ENCODE results near the gene CRIM1. TPM values are rescaled to one million over a fixed set of nuclear protein-coding genes. Genes with fewer than 3 reads are reported as not detected.
A peak's percentile ranks its signal among the peaks of the same experiment; 100 is the strongest.

The CRIM1 gene
- total RNA-seq, 1 experiment from 2014 or later: 24.1 TPM

- ChIA-PET CTCF (interaction anchor here (0.8 to 1.9 kb wide), 2 partner anchors 17 to 121 kb away, joined by 4 read pairs; no protein-coding TSS in a partner anchor), POLR2A (no interaction called here)
- DNase-seq (ENCODE audit: low spot score) (no peak), ATAC-seq (peak; percentile 44)
- TF ChIP-seq ZNF396 (CRISPR knock-in tag; IDR thresholded peaks at IDR 0.05; ENCODE audit: borderline replicate concordance): no peak
- no peak for TF ChIP-seq ZNF423 (CRISPR knock-in tag; IDR thresholded peaks at IDR 0.05)
- no peak for TF ChIP-seq USF1 (CRISPR knock-in tag; IDR thresholded peaks at IDR 0.05)
- no peak for TF ChIP-seq ZNF121 (CRISPR knock-in tag; IDR thresholded peaks at IDR 0.05)
- TF ChIP-seq NFYB (CRISPR knock-in tag; conservative IDR thresholded peaks at IDR 0.05; ENCODE audit: low read depth): no peak
- no peak for TF ChIP-seq NFE2L1 (CRISPR knock-in tag; IDR thresholded peaks at IDR 0.05)
- TF ChIP-seq ZNF263 (CRISPR knock-in tag; IDR thresholded peaks at IDR 0.05; ENCODE audit: low read depth): no peak
- no peak overlapping the region for H3K4me3 Mint-ChIP-seq
- H3K36me3 Mint-ChIP-seq: peaks cover 4% of the 10 kb centered on the region; the same call in 1 of the 2 replicates
- peak overlapping the region; percentile 4; the same call in 1 of the 2 replicates for H3K27ac Mint-ChIP-seq
- no peaks in the 10 kb centered on the region for H3K27me3 Mint-ChIP-seq (ENCODE audit: low read depth)
- H3K4me1 Mint-ChIP-seq: peaks cover 25% of the 10 kb centered on the region
- H3K9me3 Mint-ChIP-seq: peaks cover 4% of the 10 kb centered on the region
Observed at GRCh38 chr2:36338827-36339145, 16.8 kb upstream of the CRIM1 start.

- Mint-ChIP-seq H3K4me1 (peaks cover 25% of the 10 kb centered on the region), H3K9me3 (peaks cover 4% of the 10 kb centered on the region), H3K27me3 (ENCODE audit: low read depth) (no peaks in the 10 kb centered on the region), H3K36me3 (peaks cover 4% of the 10 kb centered on the region; the same call in 1 of the 2 replicates), H3K27ac (peak overlapping the region; percentile 12; the same call in 1 of the 2 replicates), H3K4me3 (no peak overlapping the region)
- ChIA-PET POLR2A (no interaction called here), CTCF (no interaction called here)
- DNase-seq (ENCODE audit: low spot score) (no peak), ATAC-seq (no peak)
- TF ChIP-seq CBFB (CRISPR knock-in tag; IDR thresholded peaks at IDR 0.05; ENCODE audit: low read depth) (no peak), RELA (CRISPR knock-in tag; IDR thresholded peaks at IDR 0.05; ENCODE audit: borderline replicate concordance) (no peak), USF2 (CRISPR knock-in tag; IDR thresholded peaks at IDR 0.05) (no peak), CREM (CRISPR knock-in tag; IDR thresholded peaks at IDR 0.05) (no peak), TCF7 (CRISPR knock-in tag; IDR thresholded peaks at IDR 0.05; ENCODE audit: low read depth) (no peak), ZNF232 (CRISPR knock-in tag; IDR thresholded peaks at IDR 0.05) (no peak), MXD4 (CRISPR knock-in tag; IDR thresholded peaks at IDR 0.05; ENCODE audit: borderline replicate concordance) (no peak), ATF1 (CRISPR knock-in tag; IDR thresholded peaks at IDR 0.05) (no peak)
Observed at GRCh38 chr2:36339607-36340218, 15.9 kb upstream of the CRIM1 start.

GRCh38 chr2:36343606-36344005 lies 12.0 kb upstream of the CRIM1 start:
- H3K27ac Mint-ChIP-seq: no peak overlapping the region
- ATAC-seq (no peak), DNase-seq (ENCODE audit: low spot score) (no peak)
- ChIA-PET CTCF (interaction anchor here (1.5 kb wide), 1 partner anchor 116 kb away, joined by 4 read pairs; no protein-coding TSS in a partner anchor), POLR2A (no interaction called here)
- peaks cover 4% of the 10 kb centered on the region for H3K9me3 Mint-ChIP-seq
- no peak overlapping the region for H3K4me3 Mint-ChIP-seq
- TF ChIP-seq ERG (CRISPR knock-in tag; IDR thresholded peaks at IDR 0.05): no peak
- TF ChIP-seq TP53 (CRISPR knock-in tag; IDR thresholded peaks at IDR 0.05): no peak
- no peak for TF ChIP-seq GRHL2 (CRISPR knock-in tag; IDR thresholded peaks at IDR 0.05; ENCODE audit: insufficient replicate concordance, severe bottlenecking)
- TF ChIP-seq NFYB (CRISPR knock-in tag; conservative IDR thresholded peaks at IDR 0.05; ENCODE audit: low read depth): no peak
- TF ChIP-seq ZNF396 (CRISPR knock-in tag; IDR thresholded peaks at IDR 0.05; ENCODE audit: borderline replicate concordance): no peak
- TF ChIP-seq ATF3 (CRISPR knock-in tag; conservative IDR thresholded peaks at IDR 0.05): no peak
- no peak for TF ChIP-seq CREM (CRISPR knock-in tag; IDR thresholded peaks at IDR 0.05)
- TF ChIP-seq SMAD4 (CRISPR knock-in tag; IDR thresholded peaks at IDR 0.05): no peak
- peaks cover 11% of the 10 kb centered on the region for H3K4me1 Mint-ChIP-seq
- peaks cover 4% of the 10 kb centered on the region; the same call in 1 of the 2 replicates for H3K36me3 Mint-ChIP-seq
- no peaks in the 10 kb centered on the region for H3K27me3 Mint-ChIP-seq (ENCODE audit: low read depth)
